Upper lobe of left lung (tissue), 4 donors: ENCODE results near the gene BMERB1.

Experiments
- POLR2A ChIP-seq, 4 donors: fragments of 450-650 bp; IDR thresholded peaks; one replicate each; pipeline ENCODE4 v1.5.1; 2016 to 2017; ENCODE audit warnings: antibody characterized with exemption in 4 of 4, mild to moderate bottlenecking in 2 of 4
- POLR2AphosphoS5 ChIP-seq, 2 donors: sonication (generic); formaldehyde crosslinking; IDR thresholded peaks; one replicate each; pipeline ENCODE4 v1.5.1; 2017; ENCODE audit warnings: antibody characterized with exemption in 2 of 2

DNA sequence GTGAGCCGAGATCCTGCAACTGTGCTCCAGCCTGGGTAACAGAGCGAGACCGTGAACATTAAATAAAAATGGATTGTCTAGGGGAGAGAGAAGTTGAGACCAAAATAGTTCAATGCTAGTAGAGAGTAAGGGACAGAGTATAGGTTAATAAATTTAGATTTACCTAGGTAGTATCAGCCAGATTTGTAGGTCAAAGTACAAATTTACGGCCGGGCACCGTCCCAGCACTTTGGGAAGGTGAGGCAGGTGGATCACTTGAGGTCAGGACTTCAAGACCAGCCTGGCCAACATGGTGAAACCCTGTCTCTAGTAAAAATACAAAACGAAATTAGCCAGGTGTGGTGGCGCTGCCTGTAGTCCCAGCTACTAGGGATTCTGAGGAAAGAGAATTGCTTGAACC lies 12.2 kb upstream of the BMERB1 start:
- TF ChIP-seq POLR2AphosphoS5 (IDR thresholded peaks at IDR 0.05) = no peak
- TF ChIP-seq POLR2A (IDR thresholded peaks at IDR 0.05) = no peak
